HG02884 (cell line): ENCODE measurements around the gene ZNF358.

Experiments
- ATAC-seq: cut with Tn5 transposase; IDR thresholded peaks from one replicate; pipeline ENCODE4 v1.9.1; 2021; ENCODE audit warnings: mild to moderate bottlenecking, moderate library complexity; ENCODE audit not compliant: unreplicated experiment

Gene ZNF358

DNA sequence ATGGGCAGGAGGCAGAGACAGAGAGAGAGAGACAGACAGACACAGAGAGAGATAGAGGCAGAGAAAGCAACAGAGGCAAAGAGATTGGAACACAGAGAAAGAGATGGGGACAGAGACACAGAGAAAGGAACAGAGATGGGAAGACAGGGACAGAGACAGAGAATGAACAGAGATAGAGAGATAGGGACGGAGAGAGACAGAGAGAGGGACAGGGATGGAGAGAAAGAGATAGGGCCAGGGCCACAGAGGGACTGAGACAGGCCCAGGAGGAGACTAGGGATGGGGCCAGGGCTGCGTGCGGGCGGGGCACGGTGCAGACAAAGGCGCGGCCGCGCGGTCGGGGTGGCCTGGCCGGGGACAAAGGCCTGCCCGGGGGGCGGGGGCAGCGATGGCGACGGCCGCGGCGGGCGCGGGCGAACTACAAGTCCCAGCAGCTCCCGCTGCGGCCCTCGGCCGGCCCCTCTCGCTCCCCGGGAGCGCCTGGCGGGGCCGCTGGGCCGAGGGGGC is at the start of gene ZNF358:
TSS of gene ZNF358 (plus strand) at position 459 of the 507 bp plus-strand sequence. CDS start 3,140 bp downstream, outside the sequence.
- no peak for ATAC-seq

DNA sequence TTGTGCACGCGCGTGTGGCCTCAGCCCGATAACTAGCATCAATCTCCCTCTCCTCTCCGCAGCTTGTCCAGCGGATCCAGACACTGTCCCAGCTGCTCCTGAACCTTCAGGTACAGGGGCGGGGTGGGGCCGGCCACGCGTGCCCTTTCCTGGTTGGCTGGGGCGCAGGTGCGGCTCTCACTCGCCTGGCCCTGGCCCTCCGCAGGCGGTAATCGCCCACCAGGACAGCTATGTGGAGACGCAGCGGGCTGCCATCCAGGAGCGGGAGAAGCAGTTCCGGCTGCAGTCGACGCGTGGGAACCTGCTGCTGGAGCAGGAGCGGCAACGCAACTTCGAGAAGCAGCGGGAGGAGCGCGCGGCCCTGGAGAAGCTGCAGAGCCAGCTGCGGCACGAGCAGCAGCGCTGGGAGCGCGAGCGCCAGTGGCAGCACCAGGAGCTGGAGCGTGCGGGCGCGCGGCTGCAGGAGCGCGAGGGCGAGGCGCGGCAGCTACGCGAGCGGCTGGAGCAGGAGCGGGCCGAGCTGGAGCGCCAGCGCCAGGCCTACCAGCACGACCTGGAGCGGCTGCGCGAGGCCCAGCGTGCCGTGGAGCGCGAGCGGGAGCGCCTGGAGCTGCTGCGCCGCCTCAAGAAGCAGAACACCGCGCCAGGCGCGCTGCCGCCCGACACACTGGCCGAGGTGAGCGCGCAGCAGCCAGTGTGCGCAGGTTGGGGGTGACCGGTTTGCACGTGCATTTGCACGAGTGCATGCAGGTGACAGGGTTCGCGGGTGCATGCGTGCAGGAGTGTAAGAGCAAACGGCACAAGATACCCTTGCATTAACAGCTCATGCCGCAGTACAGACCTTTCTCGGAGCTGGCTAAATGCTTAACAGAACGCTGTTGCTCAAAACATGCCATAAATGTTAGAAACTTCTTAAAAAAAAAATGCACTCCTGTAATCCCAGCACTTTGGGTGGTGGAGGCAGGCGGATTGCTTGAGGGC is 48.6 kb upstream of the ZNF358 start:
- ATAC-seq, result no peak

DNA sequence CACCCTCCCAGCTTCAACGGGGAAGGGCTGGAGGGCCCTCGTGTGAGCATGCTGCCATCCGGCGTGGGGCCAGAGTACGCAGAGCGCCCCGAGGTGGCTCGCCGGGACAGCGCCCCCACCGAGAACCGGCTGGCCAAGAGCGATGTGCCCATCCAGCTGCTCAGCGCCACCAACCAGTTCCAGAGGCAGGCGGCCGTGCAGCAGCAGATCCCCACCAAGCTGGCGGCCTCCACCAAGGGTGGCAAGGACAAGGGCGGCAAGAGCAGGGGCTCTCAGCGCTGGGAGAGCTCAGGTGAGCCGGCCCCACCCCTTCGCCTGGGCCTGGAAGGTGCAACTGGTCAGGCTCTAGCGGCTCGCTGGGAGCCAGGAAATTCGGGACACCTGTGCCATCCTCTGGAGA is 47.1 kb upstream of the ZNF358 start:
- no peak for ATAC-seq

GRCh38 chr19:7469669-7470285 is 46.1 kb upstream of the ZNF358 start:
- no peak for ATAC-seq

GRCh38 chr19:7470540-7471305 is 45.2 kb upstream of the ZNF358 start:
- ATAC-seq, result no peak

DNA sequence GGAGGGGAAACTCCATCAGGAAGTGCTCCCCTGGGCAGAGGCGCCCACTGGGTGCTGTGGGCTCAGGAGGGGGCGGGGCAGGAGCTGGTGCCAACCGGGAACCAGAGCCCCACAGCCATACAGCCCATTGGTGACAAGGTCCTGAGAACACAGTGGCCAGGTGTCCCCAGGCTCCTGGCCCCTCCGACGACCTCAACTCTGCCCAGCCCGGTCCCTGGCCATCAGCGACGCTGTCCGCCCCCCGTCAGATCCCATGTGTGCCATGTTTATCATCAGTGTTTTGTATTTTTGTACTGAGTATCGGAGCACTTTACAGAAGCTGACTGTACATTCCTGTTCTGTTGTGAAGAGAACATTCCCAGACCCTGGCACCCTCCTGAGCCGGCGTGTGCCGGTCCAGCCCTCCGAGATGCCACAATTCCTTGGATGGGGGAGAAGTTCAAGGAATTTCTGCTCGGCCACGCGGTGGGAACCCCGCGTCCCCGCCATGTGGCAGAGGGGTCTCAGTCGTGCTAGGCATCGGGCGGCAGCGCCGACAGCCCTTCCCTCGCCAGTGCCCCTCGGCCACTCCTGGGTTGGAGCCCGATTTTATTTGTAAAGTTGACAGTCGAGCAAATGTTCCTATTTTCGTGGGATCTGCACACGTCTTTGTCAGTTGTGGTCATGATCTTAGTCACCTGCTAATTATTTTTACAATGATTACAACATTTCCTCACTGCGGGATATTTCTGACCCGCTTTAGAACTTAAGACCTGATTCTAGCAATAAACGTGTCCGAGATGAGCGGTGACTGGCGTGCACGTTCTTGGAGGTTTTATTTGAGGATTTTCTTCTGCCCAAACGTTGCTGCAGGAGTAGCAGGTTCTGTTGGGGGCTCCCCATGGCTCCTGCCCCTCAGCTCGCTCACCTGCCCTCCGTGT is 43.9 kb upstream of the ZNF358 start:
- ATAC-seq, result no peak

DNA sequence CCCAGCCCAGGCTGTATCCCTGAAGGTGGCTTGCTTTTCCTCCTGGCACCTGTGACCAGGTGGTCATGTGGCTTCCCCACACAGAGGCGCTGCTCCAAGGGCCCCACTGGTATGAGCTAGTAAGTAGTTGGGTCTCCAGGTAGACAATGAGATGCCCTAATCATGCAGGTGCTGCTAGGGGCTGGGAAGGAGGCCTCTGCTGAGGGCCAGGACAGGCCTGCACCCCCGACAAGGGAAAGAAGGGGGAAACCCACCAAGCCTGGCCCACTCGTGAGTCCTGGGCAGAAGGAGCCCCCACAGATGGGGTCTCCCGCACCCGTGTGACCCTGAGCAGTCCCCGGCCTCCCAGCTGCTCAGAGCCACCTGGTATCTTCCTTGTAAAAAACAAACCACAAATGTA is 40.2 kb upstream of the ZNF358 start:
- ATAC-seq, result no peak

- no peak for ATAC-seq
Measured at GRCh38 chr19:7476241-7476640, 39.7 kb upstream of the ZNF358 start.

DNA sequence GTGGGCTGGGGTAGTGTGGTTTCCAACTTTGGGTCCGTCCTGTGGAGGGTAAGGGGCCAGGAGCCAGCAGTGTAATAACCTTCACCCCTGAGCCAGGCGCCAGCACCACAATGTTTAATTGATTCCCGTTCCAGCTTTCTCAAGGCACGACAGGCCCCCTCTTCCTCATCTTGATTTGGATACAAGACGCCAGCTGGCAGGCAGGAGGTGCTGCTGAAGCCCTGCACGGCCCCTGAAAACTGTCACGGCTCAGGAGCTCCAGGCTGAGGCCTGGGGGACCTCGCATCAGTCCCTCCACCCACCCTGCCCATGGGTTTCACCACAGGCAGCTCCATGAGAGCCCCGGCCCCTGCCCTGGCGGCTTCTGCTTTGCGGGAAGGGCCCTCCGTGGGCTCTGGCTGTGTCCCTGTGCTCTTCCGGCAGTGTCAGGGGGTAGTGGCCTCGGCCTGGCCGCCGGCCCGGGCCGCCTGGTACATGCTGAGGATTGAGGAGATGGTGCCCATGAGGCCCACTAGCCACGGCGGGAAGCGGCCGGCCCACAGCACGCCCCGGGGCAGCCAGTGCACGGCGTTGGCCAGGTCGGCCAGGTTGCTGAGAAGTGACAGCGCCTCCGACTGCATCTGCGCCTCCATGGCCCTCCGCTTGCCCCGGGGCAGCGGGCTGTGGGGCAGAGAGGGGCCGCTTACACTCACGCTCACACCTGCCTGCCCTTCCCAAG is 39.0 kb upstream of the ZNF358 start:
- ATAC-seq, result no peak

GRCh38 chr19:7477758-7478157 is 38.1 kb upstream of the ZNF358 start:
- ATAC-seq, result no peak

DNA sequence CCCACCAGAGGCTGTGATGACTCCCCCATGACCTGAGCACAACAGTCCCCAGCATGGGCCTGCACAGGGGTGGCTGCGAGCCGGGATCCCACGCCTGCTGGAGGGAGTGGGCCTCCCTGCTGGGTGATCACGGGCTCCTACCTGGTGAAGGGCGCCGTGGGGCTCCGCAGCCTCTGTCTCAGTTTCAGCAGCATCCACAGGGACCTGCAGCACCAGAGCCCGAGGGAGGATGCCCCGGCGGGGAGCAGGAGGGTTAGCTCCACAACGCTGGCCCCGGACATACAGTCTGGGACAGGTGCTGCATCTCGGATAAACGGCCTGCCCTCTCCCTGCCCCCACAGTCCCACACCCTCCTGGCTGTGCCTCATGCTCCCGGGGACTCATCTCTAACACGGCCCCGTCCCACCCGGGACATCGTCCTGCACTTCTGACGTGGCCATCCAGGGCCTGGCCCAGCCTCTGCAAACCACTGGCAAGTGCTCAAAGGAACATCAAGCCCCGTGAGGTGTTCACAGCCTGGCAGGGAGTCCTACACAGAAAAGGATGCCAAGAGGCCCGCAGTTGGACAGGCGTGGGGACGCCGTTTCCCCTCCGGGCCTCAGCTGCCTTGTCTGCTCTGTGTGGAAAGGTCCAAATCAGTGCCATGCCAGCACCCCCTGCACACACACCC is 37.6 kb upstream of the ZNF358 start:
- no peak for ATAC-seq

DNA sequence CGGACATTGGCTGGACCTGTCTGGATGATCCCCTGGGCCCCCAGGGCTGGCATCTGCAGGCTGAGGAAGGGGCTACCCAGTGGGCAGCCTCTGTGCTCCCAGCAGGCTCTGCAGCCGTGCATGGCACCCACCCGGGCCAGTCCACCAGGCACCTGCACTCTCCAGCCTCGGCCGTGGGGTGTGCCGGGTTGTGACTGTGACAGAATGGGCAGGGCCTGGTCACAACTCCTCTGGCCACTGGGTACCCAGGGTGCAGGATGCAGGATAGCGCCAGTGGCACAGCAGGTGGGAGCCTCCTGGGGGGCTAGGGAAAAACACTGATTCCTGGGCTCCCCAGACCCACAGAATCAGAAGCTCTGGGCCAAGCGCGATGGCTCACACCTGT is 37.1 kb upstream of the ZNF358 start:
- no peak for ATAC-seq

GRCh38 chr19:7480222-7480969 is 35.5 kb upstream of the ZNF358 start:
- no peak for ATAC-seq

GRCh38 chr19:7480970-7481255 is 35.0 kb upstream of the ZNF358 start:
- ATAC-seq, result no peak

DNA sequence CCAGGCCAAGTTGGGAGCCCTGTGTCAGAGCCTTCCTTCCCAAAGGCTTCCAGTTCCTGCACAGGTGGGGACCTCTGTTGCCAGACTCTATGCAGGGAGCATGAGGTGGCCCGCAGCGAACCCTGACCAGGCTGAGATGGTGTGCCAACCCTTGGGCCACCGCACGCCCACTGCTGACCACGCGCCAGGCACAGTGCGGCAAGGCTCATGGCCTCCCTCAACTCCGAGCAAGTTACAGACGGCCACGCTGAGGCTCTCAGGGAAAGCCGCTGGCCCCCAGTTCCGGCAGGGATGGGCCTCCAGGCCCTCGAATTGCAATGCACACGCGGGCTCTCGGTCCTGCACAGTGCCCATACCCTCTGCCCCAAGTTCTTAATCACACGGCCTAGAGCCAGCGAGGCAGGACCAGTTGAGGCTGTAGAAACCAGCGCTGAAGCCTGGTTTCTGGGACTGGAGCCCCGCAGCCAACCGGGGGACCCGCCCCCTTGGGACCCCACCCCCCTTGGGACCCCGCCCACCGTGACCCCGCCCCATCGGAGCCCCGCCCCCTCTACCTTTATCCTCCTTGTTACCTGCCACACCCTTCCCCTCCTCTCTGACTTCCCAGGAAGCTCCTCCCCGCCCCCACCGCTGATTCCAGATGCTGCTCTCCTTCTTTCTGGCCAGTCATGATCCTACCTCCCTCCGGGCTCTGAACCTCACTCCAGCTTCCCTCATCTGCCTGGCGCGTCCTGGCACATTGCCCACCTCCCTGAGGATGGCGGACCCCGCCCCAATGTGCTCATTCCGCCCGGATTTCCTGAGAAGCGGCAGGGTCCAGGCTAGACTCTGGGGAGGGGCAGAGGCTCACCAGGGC is 33.1 kb upstream of the ZNF358 start:
- ATAC-seq, result no peak

DNA sequence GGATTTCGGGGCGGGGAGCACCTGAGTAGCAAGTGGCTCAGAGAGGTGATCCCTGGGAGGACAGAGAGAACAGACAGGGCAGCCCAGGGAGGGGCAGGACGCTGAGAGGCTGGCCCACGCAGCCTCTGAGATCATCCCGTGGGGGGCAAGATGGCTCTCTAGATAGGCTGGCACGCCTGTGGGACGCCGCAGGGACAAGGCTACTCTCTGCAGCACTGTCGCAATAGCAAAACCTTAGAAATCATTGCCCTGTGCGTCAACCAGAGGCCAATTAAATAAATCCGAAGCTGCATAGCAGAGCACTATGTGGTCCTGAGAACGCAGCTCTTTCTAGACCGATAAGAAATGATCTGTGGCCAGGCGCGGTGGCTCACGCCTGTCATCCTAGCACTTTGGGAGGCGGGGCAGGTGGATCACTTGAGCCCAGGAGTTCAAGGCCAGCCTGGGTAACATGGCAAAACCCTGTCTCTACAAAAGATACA is 32.1 kb upstream of the ZNF358 start:
- ATAC-seq, result no peak

DNA sequence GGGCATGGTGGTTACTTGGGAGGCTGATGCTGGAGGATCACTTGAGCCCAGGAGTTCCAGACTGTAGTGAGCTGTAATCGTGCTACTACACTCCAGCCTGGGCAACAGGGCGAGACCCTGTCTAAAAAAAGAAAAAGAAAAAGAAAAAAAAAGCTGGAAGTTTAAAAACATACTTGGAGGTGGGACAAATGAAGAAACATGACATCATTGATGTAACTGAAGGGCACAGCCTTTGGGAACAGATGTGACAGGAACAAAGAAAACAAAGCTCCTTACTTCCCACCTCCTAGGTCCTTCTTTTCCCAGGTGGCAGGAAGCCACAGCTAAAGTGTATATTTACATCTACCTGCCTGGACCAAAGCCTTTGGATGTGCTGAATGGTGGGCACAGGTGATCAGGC is 29.0 kb upstream of the ZNF358 start:
- no peak for ATAC-seq
